Fibroblast of the aortic adventitia (primary cell): ENCODE measurements around the gene ARL2BP. TPM values are rescaled to one million over a fixed set of nuclear protein-coding genes. Genes with fewer than 3 reads are reported as not detected.
"Not testable (repeated sequence)": the region's sequence is repeated elsewhere in the genome, so short reads cannot be mapped to it uniquely, and the experiment has no call there.

Experiments
- DNase-seq: peaks from one replicate; pipeline ENCODE4 v3.0.0-alpha.2; 2010; ENCODE audit warnings: low read depth
- H3K4me3 ChIP-seq: 2 replicates; pipeline ENCODE4 v1.5.1; 2011; ENCODE audit warnings: low read depth, mild to moderate bottlenecking, control low read depth, low read length, moderate library complexity
- total RNA-seq: library from RNA; depleted of rRNA; stranded (reverse); fragments of >200 nt; gene quantifications from 2 replicates; pipeline ENCODE4 v1.2.3, GENCODE V29; 2012; ENCODE audit warnings: low replicate concordance
- TF ChIP-seq, protein P1 (sequence below): IDR thresholded peaks from 2 replicates; pipeline ENCODE4 v1.5.1; 2011; ENCODE audit warnings: mild to moderate bottlenecking, low read length, control low read depth, inconsistent platforms; ENCODE audit not compliant: insufficient read depth

Gene ARL2BP
- total RNA-seq, 1 donor = 127 TPM

DNA sequence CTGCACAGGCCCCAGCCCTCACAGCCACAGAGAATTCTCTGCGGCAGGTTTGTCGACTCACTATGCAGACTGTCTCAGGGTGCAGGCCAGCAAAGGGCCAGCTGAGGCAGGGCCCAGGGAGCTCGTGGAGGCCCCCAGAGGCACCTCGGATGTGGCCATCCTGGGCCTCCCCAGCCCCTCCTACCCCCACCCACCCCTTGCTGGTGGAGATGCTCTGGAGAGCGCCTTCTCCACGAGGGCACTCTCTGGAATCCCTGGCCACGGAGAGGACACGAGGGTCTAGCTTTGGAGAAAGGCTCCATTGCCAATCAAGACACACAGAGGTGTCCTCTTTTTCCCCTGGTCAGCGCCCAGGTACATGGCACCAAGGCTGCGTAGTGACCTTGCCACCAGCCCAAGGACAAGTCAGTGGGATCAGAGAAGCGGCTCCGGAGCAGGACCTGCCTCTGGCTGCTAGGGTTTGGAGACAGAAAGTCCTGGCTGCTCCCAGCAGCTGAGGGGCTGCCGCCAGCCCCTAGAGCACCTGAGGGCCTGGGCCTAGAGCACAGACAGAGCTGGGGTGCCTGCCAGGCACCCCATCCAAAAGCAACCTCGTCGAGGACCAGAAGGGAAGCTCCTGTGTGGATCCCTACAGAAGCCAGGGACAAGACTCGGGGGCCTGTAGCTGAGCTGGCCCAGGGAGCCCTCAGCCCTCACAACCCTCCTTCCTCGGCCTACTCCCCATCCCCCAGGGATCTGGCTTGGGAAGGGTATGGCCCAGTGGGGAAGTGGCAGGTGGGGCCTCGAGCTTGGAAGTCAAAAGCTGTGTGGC, 18.7 kb downstream of the ARL2BP start:
- H3K4me3 ChIP-seq = no peak overlapping the region

DNA sequence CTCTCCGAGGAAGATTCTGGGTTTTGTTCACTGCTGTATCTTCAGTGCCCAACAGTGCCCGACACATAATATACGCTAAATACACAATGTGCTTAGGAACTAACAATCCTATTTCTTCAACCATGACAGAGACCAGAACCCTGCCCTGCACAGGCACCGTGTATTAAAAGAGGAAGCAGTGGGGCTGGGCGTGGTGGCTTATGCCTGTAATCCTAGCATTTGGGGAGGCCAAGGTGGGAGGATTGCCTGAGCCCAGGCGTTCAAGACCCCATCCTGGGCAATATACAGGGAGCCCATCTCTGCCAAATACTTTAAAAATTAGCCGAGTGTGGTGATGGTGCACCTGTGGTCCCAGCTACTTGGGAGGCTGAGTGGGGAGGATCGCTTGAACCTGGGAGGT, 19.3 kb downstream of the ARL2BP start:
- TF ChIP-seq, protein P1, sequence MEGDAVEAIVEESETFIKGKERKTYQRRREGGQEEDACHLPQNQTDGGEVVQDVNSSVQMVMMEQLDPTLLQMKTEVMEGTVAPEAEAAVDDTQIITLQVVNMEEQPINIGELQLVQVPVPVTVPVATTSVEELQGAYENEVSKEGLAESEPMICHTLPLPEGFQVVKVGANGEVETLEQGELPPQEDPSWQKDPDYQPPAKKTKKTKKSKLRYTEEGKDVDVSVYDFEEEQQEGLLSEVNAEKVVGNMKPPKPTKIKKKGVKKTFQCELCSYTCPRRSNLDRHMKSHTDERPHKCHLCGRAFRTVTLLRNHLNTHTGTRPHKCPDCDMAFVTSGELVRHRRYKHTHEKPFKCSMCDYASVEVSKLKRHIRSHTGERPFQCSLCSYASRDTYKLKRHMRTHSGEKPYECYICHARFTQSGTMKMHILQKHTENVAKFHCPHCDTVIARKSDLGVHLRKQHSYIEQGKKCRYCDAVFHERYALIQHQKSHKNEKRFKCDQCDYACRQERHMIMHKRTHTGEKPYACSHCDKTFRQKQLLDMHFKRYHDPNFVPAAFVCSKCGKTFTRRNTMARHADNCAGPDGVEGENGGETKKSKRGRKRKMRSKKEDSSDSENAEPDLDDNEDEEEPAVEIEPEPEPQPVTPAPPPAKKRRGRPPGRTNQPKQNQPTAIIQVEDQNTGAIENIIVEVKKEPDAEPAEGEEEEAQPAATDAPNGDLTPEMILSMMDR = no peak
- H3K4me3 ChIP-seq = no peak overlapping the region
- no peak for DNase-seq

More for the DNA sequence above, 18.7 kb downstream of the ARL2BP start:
- DNase-seq = no peak
- TF ChIP-seq, protein P1 = no peak

DNA sequence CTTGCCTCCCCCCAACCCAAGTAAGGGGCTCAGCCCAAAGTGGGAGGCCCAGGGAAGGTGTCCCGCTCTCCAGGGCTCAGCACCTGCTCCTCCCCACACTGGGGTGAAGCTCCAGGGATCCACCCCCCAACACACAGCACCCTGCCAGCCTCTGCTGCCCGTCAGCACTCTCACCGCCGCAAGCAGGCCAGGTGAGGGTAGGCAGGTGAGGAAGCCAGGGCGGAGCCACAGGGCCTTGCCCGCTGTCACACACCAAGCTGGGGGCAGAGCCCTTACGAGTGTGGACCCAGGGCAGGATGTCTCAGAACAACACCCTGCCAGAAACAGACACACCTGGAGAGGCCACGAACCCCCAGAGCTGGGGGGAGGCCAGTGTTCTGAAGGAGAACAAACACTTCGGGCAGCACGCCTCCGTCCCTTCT, 19.9 kb downstream of the ARL2BP start:
- DNase-seq = no peak
- no peak overlapping the region for H3K4me3 ChIP-seq
- TF ChIP-seq, protein P1 = no peak

DNA sequence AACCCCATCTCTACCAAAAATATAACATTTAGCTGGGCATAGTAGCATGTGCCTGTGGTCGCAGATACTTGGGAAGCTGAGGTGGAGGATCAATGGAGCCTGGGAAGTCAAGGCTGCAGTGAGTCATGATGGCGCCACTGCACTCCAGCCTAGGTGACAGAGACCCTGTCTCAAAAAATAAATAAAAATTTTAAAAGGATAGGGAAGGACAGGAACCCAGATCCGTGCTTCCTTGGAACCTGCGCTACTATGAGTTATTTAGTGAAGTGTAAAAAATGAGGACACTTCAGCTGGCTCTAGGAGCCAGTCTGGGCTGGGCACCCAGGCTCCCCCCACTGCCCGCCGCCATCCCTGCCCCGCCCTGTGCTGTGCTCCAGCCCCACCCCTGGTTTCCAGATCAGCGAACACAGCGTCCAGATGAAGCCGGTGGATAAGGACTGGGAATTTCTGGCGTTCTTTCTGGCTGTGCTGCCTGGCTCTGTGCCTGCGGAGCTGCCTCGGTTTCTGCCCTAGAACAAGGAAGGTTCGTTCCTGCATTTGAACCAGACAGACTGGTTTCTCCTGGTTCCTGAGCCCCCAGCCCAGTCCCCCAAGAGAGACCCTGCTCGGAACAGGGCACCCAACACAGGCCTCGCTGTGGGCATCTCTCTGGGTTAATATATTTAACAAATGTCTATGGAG, 20.9 kb downstream of the ARL2BP start:
- peak; percentile 73 for DNase-seq
- TF ChIP-seq, protein P1 = no peak
- no peak overlapping the region for H3K4me3 ChIP-seq

DNA sequence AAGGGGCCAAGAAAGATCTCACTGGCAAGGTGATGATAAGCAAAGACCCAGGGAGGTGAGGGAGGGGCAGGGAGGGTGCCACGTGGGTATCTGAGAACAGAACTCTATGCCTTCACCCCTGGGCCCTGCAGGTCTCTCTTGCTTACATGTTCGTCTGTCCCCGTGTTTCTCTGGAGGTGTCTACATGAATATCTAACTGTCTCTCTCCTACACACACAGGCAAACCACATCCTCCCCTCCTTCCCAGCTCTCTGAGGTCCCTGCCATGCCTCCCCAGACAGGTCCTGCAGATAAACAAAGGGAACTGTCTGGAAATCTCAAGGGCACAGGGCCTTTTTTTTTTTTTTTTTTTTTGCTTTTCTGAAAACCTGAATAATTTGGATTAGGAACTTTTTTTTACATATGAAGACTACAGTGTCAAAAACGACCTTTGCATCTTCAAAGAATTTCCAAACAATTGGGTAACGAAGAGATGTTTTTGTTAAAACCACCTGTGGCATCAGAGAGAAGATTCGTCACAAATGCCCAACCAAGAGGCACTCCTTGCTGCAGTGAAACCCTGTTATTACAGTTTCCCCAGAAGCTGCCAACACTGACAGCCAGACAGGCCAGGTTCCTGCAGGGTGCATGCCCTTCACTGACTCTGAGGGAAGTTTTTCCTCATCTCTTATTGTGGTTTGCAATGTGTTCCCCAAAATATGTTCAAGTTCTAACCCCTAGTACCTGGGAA, 21.6 kb downstream of the ARL2BP start:
- no peak for DNase-seq
- TF ChIP-seq, protein P1 = no peak
- no peak overlapping the region for H3K4me3 ChIP-seq

DNA sequence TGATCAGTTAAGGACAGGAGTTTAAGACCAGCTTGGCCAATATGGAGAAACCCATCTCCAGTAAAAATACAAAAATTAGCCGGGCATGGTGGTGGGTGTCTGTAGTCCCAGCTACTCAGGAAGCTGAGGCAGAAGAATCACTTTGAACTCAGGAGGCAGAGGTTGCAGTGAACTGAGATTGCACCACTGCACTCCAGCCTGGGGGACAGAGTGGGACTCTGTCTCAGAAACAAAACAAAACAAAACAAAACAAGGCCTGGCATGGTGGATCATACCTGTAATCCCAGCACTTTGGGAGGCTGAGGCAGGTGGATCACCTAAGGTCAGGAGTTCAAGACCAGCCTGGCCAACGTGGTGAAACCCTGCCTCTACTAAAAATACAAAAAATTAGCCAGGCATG, 22.3 kb downstream of the ARL2BP start:
- not testable (repeated sequence) for DNase-seq, H3K4me3 ChIP-seq
